HuH-7.5 (cell line): ENCODE results near the gene MTCH1.
"Not testable (repeated sequence)": the region's sequence is repeated elsewhere in the genome, so short reads cannot be mapped to it uniquely, and the experiment has no call there.

Source experiments
- DNase-seq: peaks from one replicate; pipeline ENCODE4 v3.0.0; 2011; ENCODE audit warnings: low spot score

MTCH1 gene

DNA sequence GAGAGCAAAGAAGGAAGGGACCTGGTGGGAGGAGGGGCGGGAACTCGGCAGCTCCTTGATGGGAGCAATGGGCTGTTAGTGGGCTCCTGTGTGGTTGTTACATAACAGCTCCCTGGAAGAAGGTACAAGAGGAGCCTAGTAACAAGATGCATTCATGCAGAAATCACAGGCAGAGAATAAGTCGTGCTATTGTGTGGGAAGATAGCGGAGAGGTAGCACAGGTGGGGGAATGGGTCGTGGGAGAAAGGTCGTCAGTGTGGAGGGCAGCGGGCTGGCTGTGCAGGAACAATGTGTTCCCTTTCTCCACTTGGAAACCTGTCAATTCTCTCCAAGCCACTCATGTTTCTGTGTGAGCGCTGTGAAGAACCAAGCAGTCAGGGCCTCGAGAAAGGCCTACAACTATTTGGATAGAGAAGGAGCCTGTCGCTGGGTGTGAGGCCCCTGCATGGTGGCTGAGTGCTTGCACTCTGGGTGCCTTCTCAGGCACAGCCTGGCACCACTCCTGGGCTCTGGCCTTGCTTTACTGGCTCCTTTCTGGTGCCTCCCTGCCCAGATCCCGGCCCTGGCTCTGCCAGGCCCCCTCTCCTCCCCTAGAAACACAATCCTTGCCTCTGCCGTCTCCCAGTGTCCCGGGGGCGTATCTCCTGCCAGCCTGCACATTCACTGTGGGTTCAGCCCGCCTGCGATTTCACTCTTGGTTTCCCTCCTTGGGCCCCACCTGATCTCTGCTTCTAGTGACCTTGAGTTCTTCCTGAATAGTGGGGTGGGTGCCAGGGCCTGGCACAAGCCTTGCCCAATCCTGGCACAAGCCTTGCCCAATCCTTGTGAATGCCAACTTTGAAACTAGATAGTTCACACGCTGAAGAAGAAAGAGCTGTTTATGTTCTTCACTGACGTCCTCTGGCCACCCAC is 12.1 kb upstream of the MTCH1 start:
- DNase-seq: no peak

DNA sequence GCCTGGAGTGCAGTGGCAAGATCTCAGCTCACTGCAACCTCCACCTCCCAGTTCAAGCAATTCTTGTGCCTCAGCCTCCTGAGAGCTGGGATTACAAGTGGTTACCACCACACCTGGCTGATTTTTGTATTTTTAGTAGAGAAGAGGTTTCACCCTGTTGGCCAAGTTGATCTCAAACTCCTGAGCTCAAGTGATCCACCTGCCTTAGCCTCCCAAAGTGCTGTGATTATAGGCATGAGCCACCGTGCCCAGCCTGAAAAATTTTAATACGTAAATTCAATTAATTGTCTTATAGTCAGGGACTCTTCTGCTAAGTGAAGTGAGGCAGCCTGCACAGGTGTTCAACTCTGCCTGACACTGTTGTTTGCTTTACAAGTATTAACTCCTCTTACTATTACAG is 4.4 kb upstream of the MTCH1 start:
- not testable (repeated sequence) for DNase-seq

DNA sequence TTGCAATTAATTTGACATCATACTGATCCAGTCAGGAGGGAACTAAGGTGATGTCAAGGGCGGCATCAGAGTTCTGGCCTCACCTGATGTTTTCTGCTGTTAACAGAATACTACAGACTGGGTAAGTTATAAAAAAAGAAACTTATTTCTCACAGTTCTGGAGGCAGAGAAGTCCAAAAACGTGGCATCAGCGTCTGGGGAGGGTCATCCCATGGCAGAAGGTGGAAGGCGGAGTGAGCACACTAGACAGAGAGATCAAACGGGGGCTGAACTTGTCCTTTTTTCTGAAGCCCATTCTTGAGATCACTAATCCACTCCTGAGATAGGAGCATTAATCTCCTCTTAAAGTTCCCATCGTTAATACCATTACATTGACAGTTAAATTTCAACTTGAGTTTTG is 3.3 kb upstream of the MTCH1 start:
- DNase-seq: no peak

DNA sequence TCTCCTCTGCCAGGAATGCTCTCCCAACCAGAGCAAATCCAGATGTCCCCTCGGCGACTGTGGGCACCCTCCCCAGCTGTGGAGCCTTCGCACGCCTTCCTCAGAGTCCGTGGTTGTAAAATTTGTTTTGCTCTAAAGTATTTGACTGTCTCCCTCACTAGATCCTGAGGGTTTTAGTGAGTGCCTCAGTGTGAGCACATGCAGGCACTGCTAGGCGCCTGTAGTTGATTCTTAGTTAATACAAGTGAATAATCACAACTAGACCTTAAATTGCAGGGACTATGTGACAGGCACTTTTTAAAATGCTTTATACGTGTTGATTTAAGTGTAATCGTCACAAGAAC is 680 bp upstream of the MTCH1 start:
- no peak for DNase-seq

DNA sequence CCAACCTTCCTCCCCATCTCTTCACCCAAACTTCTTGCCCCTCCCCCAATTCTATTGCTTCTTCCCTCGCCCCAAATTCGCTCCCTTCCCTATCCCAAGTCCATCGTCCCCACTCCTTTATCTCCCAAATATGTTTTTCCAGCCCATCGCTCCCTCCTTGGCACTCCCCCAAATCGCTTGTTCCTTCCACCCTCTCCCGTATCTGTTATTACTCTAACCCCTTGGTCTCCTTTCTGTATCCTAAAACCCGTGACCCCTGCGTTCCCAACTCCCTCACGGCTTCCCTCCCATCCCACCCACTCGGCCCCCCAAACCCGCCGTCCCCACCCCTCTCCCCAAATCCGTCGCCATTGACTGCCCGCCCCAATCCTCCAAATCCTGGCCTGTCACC is 584 bp downstream of the MTCH1 start:
- no peak for DNase-seq

DNA sequence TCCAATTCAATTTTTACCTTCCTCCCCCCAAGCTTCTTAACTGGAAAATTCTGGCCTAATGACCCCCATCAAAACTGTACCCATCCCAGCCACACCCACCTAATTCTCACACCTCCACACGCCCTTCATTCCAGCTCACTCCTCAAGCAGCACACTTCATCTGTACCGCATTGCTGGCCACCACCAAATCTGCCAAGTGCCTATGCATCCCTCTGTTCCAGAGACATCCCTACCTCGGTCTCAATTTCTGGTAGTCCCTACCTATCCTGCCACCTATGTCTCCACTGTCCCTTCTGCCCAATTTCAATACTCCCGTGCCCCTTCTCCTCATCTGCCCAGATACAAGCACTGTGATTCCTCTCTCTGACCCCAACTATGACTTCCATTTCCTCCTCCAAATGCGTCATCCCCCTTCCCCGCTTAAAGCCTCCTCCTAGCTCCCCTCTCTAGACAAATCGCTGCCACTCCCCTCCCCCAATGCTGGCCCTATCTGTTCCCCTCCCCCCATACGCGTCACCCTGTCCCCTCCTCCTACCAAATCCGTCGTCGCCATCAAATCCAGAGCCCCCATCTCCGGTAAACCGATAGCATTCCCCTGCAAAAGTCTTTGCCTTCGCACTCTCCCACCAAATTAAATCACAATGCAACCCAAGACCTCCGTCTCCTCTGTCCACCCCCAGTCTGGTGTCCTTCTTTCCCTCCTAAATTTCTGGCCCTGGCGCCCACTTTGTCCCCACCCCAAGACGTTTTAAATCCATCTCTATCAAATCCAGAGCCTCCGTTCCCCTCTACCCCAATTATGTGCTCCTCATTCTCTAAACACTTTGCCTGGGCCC is 1.2 kb downstream of the MTCH1 start:
- DNase-seq: no peak

DNA sequence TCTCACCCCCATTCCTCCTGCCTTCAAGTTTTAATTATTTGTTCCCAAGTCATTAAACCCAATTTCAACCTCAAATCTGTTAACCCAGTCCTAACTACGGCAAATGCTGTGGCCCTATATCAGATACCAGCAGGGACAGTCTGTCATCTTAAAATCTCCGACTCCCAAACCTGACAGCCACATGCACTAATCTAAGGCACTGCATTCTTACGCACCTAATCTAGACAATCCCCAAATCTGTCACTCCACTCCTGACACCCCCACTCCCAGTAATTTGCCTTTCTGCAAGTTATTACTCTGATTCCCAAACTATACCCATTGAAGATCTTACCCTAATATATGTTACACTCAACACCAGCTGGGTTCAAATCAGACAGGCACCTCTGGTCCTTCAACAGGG is 2.5 kb downstream of the MTCH1 start:
- no peak for DNase-seq

DNA sequence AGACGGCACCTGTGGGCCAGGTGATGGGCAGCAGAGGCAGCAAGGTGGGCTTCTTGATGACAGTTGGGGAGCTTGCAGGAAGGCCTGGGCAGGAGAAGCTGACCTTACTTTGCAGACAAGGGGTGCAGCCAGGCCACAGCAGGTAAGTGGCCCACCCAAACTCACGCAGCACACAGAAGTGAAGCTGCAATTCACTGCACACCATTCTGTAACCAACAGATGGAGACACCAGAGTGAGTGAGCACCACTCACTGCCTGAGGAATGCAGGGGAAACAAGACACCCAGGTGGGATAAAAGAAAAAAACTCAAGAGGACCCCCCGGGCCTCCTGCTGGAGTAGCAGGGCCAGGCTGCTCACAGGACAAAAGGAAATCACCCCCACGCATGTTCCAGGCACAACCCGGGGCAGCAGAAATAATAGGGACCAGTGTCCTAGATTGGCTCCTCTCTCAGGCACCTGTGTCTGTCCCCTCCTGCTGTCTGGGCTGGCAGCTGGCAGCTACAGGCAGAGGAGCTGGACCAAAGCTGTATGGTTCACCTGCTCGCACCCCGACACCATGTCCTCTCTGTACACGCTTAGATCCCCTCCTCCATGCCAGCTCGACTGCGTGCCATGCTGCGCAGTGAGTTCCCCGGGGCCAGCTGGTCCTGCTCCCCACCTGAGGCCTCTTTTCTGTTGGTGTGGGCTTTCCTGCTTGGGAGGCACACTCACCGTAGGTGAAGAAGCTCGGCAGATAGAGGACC is 4.9 kb downstream of the MTCH1 start:
- DNase-seq: no peak

DNA sequence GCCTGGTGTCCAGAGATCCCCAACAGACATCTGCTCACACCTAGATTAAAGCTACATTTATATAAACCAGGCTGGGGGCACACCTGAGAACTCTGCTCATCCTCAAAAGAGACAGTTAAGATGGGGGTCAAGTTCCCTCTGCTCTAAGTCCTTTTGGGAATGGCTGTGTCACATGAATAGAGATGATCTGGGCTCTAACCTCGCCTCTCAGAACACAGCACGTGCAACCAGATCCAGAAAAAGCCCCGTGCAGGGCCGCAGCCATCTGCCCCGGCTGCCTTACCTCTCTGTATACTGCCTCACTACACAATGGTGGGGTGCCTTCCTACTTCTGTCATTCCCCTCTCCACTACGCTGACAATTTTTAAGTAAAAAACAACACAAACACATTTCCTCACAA is 5.9 kb downstream of the MTCH1 start:
- DNase-seq: no peak

DNA sequence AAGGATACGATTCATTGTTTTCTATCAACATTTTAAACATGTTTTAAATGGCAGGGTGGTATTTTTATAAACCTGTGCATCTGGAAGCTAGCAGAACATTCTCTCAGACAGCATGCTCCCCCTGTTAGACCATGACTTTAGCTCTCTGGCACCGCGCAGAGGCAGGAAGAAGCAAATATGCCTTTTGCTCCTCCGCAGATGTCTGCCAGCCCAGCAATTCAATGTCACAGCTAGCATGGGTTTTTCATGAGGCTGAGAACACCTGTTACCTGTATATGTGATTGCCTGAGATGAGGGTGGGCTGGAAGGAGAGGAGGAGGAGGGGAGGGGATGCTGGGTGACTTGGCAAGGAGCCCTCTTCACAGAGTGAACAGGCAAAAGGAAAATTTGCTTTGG is 6.7 kb downstream of the MTCH1 start:
- no peak for DNase-seq

DNA sequence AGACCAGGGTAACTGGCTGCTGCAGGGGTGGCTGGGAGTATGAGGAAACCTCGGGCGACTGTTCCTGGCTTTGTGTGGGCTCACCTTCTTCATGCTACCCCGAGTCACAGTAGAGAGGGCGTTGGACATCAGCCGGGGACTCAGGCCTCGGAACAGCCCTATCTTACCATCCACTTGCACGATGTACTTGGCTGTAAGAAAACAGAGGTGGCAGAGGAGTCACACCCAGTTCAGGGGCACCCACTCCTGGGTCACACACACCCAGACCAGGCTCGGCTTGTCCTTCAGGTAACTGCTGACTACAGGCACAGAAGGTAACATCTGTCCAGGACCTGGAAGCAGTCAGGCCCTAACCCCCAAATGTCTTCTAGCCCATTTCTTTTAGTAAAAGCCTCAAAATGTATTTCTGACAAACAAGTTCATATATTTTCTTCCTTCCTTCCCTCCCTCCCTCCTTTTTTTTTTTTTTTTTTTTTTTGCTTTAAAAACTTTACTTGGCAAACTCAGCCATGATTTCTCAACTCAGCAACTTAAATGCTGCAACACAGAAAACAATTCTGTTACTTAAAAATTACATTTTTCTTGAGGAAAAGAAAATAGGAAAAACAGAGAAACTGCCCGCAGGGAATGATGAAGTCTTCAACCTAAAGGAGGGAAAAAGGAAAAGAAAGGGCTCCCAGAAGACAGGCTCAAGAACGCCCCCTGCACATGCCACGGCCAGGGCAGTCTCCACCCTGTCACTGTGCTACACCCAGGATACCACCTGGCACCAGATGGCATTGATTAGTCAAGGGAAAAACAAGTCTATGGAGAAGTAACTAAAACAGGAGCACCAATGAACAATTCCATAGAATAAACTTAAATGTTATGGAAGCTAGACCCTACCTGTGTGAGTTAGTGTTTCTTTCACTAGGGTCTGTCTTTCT is 7.3 kb downstream of the MTCH1 start:
- no peak for DNase-seq

DNA sequence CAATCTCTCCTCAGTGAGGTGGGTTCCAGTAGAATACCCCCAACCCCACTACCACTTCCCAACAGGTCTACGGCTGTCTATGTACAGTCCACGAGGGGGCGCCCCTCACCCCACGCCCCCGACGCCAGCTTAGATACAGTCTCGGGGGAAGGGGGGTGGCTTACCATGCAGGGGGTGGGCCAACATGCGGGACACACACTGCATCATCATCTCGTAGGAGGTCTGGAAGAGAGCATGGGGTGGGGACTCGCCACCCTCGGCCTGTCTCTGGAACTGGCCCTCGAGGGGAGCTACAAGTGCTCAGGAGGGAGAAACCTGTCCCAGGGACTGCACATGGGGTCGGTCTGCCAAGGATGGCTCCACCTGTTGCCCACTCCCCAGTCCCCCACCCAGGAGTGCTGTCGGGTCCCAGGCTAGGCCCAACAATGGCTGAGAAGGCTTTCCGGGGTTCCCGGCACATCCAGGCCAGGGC is 8.5 kb downstream of the MTCH1 start:
- DNase-seq: no peak

DNA sequence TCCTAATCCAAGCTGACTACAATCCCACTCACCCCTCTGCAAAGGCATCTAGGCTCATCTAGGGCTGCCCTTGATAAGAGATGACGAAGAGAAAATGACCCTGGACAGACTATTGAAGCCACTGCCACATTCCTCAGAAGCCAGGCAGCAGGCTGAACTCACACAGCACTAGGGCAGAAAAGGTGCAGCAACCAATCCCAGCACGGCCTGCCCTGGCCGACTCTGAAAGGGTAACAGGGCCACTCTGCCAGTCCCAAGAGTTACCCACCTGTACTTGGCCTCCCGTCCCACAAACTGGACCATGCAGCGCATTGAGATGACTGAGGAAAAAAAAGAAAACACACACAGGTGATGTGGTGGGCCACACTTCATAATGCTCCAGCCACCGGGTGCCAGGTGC is 9.1 kb downstream of the MTCH1 start:
- no peak for DNase-seq

DNA sequence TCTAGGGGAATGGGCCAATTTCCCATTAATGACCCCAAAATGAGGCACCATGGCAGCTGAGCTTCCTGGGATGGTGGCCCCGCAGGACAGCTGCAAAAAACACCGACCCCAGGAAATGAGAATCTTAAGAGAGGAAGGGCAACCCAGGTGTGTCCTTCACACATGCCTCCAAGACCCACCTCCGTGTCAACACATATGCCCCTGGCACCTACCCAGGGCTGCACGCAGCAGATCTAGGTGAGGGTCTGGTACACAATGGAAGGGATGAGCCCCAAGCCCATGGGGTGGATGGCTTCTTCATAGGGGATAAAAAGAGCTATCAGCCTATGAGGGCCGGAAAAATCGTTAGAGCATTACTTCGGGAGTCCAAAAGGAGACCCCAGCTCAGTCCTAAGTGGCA is 9.5 kb downstream of the MTCH1 start:
- DNase-seq: no peak

DNA sequence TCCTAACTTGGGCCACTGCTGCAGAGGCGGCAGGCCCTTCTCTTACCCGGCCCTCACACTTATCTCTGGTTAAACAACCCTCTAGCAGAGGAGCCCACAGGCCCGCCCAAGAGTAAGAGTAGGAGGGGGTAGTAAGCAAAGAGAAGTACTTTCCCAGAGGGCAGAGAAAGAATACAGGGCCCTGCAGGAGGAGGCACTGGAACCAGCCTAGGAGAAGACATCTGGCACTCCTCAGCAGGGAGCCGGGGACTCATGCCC is 10.1 kb downstream of the MTCH1 start:
- DNase-seq: no peak

DNA sequence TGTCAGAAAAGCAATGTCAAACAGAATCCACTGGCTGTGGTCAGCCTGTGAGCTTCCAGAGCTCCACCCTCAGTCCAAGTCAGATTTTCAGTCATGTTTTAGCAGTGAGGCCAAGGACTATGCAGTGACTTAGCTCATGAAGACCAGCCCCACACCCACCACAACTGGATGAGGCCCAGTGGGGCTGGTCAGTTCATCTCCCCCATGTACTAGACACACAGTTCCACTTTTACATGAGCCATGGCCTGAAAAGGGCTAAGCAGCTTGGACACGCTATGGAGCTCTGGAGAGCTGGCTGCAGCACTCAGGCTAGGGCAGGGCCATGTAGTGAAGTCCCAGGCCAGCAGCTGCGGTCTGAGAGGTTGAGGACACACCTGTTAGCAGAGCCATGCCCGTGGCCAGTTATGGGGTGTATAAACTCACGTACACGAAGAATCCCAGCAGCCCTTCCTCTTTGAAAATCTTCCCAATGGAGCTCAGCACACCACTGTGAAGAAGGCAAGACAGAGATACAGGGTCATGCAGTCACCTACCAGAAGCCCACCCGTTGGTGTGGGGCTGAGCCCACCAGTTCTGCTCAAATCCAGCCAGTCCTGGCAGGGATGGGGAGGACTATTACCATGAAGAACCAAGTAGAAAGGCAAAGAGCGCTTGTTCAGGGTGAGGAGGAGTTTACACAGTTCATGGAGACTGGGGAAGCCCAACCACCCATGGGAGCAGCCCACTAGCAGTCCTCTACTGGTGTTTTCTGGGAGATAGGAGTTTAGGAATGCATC is 10.6 kb downstream of the MTCH1 start:
- no peak for DNase-seq

DNA sequence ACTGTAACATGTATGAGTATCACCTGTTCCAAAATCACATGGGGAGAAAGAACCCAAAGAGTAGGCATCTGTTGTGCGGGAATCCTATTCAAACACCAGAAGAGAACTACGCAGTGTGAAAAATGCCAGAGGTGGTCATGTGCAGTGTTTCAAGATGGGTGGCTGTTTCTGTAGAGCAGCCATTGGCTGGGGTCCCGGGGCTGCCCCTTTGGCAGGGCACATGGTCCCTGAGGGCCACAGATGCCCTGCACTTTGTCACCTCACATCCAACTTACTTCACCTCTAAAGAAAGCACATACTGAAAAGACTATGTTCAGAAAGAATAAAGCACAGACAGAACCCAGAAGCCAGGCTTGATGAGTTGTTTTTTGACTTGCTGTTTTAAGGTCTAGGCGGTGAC is 12.3 kb downstream of the MTCH1 start:
- no peak for DNase-seq

DNA sequence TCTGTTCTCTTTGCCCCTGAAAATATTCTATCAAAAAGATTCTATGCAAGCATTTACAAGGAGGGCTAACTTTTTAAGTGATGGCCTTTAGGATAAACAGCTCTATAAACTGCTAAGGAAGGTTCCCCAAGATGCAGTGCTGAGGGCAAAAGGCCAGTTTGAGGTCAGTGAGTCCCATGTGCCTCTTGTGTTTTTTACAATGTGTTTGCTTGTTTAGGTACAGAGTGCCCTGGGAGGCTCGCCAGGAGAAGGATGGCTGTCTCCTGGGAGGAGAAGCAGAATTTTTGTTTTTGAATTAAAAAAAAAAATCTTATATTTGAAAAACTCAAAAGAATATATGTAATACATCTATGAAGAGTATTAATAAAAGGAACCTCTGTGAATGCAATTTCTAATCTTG is 12.8 kb downstream of the MTCH1 start:
- no peak for DNase-seq

DNA sequence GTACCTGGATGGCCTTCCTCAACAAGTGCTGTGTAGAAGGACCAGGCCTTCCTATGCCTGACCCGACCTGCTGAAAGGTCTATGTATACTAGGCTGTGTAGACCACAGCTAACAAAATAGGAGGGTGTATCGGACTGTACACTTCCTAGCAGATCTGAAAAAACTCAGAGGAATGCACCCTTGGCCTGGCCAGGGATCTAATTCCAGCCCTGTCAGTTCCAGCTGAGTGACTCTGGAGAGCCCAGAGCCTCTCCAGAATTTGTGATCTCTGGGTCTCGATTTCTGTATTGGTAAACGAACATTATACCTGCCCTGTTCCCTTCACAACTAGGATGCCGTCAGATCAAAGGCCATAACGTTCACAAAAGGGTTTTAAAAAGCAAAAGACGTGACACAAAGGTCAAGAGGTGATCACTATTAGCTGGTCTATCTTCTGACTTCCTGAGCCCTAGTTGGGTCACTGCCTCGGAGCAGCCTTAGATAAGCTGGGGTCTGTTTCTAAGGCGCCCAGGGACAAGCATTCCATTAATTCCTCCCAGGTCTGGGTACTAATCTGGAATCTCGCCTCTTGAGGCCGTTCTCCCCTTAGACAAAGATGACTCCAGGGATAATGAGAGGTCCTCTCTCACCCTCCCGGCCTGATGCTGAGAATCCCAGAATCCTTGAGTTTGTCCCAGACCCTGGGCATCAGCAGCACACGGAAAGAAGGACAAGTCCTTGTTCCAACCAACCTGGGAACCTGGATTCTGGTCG is 13.9 kb downstream of the MTCH1 start:
- no peak for DNase-seq
